ENCODE measurements around the gene C15orf39.
A peak's percentile ranks its signal among the peaks of the same experiment; 100 is the strongest.

The C15orf39 gene

DNA sequence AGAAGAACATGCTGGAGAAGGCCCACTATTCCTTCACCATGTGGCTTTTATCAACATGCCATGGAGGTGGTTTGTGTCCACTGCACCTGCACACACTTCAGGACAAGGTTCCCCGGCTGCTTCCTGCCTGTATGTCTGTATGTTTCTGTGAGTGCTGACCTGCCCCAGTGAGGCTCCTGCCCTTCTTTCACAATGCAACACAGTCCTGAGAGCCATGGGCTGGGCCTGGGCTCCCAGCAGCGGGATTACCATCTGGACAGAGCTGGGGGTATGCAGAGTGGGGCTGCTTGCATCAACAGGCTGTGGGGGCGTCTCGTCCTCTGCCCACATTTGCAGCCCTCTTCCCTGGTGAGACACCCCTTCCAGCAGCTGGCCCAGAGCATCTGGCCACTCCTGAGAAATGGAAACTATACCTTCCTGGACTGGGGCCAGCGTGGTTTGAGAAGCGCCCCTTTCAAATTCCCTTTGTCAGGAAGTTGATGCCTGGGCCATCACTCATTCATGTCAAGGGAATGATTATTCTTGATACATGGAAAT is 29.3 kb upstream of the C15orf39 start:
- no peak for DNase-seq (ENCODE audit: low spot score)

DNA sequence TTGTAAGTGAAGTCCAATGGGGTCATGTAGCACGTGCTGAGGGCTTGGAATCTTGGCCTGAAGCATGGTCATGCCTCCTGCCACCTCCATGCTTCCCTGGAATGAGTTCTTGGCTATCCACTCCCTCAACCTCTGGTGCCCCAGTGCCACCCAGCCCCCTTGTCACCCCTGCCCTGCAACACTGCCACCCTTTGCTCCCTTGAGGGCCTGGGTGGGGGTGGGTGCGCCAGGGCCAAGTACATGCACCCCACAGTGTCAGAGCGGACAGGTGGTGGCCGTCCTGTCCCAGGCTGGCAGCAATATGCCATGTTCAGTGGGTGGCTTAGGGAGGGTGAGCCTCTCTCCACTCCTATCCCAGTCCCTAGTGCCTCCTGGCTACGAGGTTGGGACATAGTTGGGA is 27.6 kb upstream of the C15orf39 start:
- DNase-seq (ENCODE audit: low spot score) = peak; percentile 40

DNA sequence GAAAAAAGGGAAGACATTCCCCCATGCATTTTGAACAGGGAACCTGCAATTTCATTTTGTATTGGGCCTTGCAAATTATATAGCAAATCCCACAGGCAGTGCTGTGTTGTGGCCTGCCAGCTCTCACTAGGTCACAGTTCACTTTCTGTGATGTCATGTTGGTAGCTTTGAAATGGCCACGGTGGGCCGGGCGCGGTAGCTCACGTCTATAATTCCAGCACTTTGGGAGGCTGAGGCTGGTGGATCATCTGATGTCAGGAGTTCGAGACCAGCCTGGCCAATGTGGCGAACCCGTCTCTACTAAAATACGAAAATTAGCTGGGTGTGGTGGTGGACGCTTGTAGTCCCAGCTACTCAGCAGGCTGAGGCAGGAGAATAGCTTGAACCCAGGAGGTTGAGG is 27.0 kb upstream of the C15orf39 start:
- DNase-seq (ENCODE audit: low spot score) = no peak

DNA sequence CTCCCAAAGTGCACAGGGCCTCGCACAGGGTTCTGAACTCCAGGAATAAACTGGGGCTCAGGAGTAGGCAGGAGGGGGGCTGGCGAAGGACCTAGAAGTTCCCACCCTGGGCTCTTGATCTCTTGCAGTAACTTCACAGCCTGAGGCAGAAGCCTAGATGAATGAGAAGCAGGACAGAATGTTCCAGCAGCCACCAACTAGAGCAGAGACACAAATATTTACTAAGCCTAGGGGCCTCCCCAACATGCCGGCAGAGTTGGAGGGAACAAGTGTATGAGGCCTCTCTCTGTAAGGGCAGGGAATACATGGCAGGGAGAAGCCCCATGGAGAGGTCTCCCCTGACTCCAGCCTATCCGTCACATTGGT is 25.3 kb upstream of the C15orf39 start:
- no peak for DNase-seq (ENCODE audit: low spot score)

DNA sequence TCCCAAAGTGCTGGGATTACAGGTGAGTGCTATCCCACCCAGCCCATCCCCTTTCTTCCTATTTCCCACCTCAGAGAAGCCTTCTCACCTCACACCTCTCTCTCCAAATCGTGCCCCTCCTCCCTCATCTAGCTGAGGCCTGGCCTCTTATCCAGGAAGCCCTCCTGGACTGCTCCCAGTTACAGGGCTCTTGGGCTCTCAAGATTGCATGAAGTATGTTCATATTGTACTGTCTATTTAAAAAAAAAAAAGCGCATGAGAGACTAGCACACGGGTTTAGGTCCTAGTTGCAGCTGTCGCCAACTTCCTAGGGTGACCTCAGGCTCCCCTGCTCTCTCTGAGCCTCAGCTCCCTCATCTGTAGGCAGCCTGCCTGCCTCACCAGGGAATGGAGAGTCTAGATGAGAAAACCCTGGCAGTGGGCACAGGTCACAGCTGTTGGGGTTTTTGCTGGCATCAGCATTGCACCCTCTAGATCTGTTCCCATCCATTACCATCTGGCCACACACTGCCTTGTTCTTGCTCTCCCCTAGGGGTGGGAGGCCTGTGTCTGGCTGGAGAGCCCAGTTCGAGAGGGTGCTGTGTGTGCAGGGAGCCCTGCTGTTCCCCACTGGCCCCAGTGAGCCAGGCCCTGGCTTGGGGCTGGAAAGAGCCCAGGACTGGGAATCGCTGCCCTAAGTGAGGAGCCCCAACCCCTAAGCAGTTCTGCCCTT is 24.2 kb upstream of the C15orf39 start:
- no peak for DNase-seq (ENCODE audit: low spot score)

- no peak for DNase-seq (ENCODE audit: low spot score)
These were observed 23.3 kb upstream of the C15orf39 start for GRCh38 chr15:75178171-75178937.

DNA sequence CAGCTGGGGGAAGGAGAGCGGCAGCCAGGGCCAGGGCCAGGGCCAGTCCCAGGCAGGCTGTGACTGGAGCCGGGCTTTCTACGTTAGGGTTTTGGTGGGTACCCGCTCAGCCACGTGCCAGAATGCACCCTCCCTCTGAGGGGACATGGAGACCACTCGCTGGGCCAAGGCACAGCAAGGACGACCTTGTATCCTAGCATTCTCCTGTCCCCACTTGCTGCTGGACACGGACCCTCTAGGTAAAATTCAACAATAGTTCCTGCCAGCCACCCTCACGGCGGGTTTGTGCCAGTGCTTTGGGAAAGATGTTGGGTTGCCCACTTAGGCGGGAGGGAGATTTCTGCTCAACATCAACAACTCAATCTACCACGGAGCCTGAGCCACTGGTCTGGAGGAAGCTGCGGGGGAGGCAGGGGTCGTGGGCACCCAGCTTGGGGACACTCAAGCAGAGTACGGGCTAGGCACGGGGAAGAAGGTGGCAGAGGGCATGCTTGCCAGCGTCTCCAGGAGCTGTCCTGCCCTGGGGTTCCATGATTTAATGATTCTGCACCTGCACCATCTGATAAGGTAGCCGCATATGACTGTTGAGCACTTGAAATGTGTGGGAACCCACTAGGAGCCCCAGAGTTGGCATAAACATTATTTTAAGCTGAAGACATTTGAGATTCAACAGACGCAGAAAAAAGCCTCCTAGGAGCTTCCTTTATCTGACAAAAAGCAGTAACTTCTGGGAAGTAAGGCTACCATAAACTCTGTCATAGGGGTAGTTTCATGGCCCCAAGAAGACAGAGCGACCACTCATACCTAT is 22.5 kb upstream of the C15orf39 start:
- DNase-seq (ENCODE audit: low spot score) = no peak

GRCh38 chr15:75179746-75180140 is 21.9 kb upstream of the C15orf39 start:
- no peak for DNase-seq (ENCODE audit: low spot score)

- DNase-seq (ENCODE audit: low spot score) = no peak
These were observed 19.9 kb upstream of the C15orf39 start for GRCh38 chr15:75181780-75182179.

GRCh38 chr15:75182187-75183131 is 19.2 kb upstream of the C15orf39 start:
- DNase-seq (ENCODE audit: low spot score) = peak; percentile 44

- no peak for DNase-seq (ENCODE audit: low spot score)
These were observed 16.2 kb upstream of the C15orf39 start for GRCh38 chr15:75185271-75186029.

DNA sequence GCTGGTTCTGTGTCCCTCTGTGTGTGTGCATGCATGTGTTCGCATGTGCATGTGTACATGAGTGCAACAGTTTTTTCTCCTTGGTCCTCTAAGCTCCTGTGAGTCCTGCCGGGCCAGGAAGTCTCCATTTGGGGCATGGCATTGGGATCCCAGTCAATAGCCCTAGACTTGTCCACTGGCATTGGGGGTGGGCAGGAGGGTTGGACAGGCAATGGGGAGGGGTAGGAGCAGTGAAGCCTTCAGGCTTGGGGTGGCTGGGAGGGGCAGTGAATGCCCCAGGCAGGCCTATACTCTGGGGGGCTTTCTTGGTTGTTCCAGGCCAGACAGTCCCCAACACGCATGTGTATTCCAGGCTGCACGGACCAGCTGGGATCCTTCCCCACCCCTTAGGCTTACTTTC is 15.6 kb upstream of the C15orf39 start:
- DNase-seq (ENCODE audit: low spot score) = no peak

DNA sequence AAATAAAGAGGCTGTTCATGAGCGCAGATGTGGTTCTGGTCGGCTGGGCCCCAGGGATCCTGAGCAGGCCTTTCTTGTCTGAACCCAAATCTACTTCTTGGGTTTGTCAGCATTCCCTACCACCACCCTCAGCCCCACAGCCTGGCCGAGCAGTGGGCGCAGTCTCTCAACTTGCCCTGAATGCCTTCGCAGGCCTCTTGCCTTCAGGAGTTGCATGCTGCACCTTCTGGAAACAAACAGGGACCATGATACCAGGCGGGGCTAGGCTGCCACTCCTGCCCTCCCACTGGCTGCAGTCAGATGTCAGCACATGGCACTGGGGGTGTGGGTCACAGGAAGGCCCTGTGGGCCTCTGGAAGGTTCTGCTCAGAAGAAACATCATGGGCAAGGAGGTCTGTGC is 13.2 kb upstream of the C15orf39 start:
- DNase-seq (ENCODE audit: low spot score) = no peak

DNA sequence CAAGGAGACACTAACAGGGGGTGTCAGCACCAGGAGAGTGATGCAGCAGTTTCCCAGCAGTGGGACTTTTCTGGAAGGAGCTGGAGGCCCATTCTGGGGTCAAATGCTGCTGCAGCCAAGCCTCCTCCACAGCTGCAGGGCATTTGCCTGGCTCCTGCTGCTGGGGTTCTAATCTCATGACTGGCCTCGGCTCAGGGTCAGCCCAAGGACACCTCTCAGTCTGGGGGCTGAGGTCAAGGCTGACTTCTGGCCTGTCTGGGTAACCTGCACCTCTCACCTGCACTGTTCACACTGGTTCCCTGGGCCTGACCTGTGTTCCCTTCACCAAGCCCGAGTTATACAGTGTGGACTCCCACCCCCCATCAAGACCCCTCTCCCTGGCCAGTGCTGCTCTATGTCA is 10.4 kb upstream of the C15orf39 start:
- no peak for DNase-seq (ENCODE audit: low spot score)

DNA sequence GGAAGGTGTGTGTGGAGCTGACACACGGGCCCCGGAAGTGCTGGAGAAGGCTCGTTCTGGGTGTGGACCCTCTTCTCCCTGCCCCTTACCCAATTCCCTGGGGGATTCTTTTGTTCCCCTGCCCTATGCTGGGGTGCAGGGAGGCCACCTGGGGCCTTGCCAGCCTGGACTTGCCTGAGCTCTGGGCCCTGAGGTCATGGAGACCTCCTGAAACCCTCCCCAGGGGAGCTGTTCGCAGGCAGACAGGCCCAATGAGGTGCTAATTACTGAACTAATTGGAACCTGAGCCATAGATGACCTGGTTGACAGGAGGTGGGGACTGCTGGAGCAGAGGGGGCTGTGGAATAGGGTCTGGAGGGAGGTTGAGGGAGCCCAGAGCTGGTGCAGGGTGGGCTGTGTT is 9.4 kb upstream of the C15orf39 start:
- DNase-seq (ENCODE audit: low spot score) = no peak

DNA sequence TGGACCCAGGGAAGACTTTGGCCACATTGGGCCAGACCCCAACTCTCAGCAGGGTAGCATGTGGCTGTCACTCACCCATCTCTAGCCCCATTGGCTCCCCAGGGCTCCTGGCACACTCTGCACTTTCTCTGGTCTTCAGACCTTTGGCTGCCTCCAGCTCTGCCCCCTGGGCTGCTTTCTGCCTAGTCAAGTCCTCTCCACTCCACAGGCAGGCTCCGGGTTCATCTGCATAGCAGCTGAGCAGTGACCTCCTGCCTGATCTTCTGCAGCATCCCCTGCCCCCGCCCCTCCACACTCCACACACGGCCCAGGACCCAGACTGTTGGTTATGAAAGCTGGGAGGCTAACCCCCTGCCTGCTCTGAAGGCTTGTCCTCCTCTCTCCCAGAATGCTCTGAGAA is 8.4 kb upstream of the C15orf39 start:
- DNase-seq (ENCODE audit: low spot score) = no peak

DNA sequence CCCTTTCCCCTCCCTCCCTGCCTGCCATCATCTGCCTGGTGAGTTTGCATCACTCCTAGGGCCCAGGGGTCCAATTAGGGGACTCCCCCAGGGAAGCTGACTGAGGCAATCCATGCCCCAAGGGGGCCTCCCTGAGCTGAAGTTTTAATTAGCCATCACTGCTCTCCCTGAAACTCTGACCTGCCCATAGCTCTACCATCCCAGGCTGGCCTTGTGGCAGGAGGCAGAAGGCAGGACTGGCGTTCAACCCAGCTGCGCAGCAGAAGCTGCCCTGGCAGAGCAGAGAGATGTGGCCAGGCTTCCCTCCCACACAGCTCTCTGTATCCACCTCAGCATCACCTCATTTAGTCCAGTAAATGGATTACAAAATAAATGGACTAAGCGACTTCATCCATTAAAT is 7.7 kb upstream of the C15orf39 start:
- no peak for DNase-seq (ENCODE audit: low spot score)

DNA sequence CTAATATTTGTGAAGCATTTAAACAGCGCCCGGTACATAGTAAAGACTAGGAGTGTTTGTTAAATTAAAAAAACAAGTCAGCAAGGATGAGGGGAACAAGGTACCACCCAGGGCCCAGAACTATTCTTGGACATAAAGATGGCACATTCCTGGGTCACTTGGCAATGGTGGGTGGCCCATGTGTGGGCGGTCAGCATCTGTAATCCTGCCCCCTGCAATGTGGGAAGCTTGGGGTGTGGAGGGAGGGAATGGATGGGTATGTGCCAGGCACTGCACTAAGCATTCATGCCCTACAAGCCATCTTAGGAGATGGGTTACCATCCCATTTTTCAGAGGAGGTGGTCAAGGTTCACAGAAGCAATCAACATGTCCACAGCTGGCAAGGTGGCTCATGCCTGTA is 7.3 kb upstream of the C15orf39 start:
- DNase-seq (ENCODE audit: low spot score) = no peak

- no peak for DNase-seq (ENCODE audit: low spot score)
These were observed 6.4 kb upstream of the C15orf39 start for GRCh38 chr15:75195122-75195765.

DNA sequence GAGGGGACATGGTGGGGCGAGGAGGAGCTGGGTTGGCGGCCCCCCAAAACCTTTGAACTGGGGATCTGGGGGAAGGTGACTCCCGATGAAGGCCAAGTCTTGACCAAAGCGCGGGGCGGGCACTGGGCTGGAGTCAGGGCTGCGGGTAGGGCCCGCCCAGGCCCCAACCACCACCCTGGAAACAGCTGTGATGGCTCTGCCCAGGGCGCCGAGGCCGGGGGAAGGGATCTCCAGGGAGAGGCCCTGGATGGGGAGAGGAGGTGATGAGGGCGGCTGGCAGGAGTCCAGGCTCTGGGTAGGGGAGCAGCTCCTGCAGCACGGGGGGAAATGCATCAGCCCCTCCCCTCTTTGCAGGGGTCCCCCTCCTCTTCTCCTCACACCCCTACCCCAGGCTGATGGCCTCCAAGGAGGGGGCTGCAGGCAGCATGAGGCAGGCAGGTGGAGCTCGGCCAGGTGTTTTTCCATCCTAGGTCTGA is 5.9 kb upstream of the C15orf39 start:
- no peak for DNase-seq (ENCODE audit: low spot score)
